ENCODE data around the gene MISP. TPM values are rescaled to one million over a fixed set of nuclear protein-coding genes. Genes with fewer than 3 reads are reported as not detected.
A peak's percentile ranks its signal among the peaks of the same experiment; 100 is the strongest.

The MISP gene
- total and polyA plus RNA-seq, 2 donors (not counting 1 experiment from before 2014, with no cell fraction given), result not detected

- Histone ChIP-seq H3K4me1 (ENCODE audit: control insufficient read depth in 2 of 2, insufficient read depth in 2 of 2, low read length in 2 of 2) (peaks cover 14 to 22% of the 10 kb centered on the region in 2 donors), H3K27me3 (replicated peaks in 1 of 4; ENCODE audit: control extremely low read depth in 1 of 4, control insufficient read depth in 3 of 4, insufficient read depth in 4 of 4, low read length in 3 of 4) (peaks cover 0 to 37% (median 7%) of the 10 kb centered on the region in 4 experiments), H3K36me3 (replicated peaks in 1 of 2; ENCODE audit: control extremely low read depth in 1 of 2, control insufficient read depth in 1 of 2, extremely low read depth in 1 of 2, insufficient read depth in 2 of 2, low read length in 1 of 2) (no peaks in the 10 kb centered on the region), H3K9ac (ENCODE audit: low read length) (no peak overlapping the region), H4K20me1 (ENCODE audit: control insufficient read depth, insufficient read depth, low read length, poor library complexity, severe bottlenecking) (no peaks in the 10 kb centered on the region), H3K9me3 (ENCODE audit: control extremely low read depth in 1 of 3, control insufficient read depth in 2 of 3, insufficient read depth in 1 of 3, low read length in 2 of 3) (peaks cover 0 to 18% (median 0%) of the 10 kb centered on the region in 3 donors), H2AFZ (ENCODE audit: insufficient read depth, low read depth, low read length, poor library complexity, severe bottlenecking) (no peak overlapping the region), H3K4me2 (replicated peaks; ENCODE audit: low read depth, low read length, poor library complexity, severe bottlenecking) (no peak overlapping the region), H3K27ac (ENCODE audit: low read length in 2 of 2) (no peak overlapping the region), H3K79me2 (ENCODE audit: control insufficient read depth, insufficient read depth, low read length) (no peaks in the 10 kb centered on the region), H3K4me3 (ENCODE audit: control extremely low read depth in 1 of 5, extremely low read depth in 1 of 5, insufficient read depth in 1 of 5, low read depth in 2 of 5, low read length in 4 of 5) (no peak overlapping the region)
- intact Hi-C loops (cut with micrococcal nuclease), result no loop called here
- POLR2A ChIA-PET, result no interaction called here
- Mint-ChIP-seq H3K4me1 (peaks cover 11% of the 10 kb centered on the region), H3K9me3 (ENCODE audit: insufficient read depth) (peaks cover 3% of the 10 kb centered on the region), H3K4me3 (no peak overlapping the region), H3K27me3 (peaks cover 15% of the 10 kb centered on the region), H3K27ac (peak overlapping the region; percentile 26)
- no peak for TF ChIP-seq EZH2 (IDR thresholded peaks at IDR 0.05; ENCODE audit: borderline replicate concordance, insufficient read depth, low read depth, low read length, poor library complexity, severe bottlenecking)
- no peak for TF ChIP-seq CTCF (IDR thresholded peaks at IDR 0.05)
- WGBS (ENCODE audit: insufficient coverage), result 30% methylated on average over 35 of the region's 58 CpGs
- ATAC-seq (ENCODE audit: low read depth), result no peak
- DNase-seq, result no peak
- CTCF ChIA-PET, result no interaction called here
Measured at GRCh38 chr19:720345-721160, 30.4 kb upstream of the MISP start.

- WGBS (ENCODE audit: insufficient coverage), result 8% methylated on average over 17 of the region's 17 CpGs
- Histone ChIP-seq H3K4me1 (ENCODE audit: control insufficient read depth in 2 of 2, insufficient read depth in 2 of 2, low read length in 2 of 2) (peaks cover 14 to 22% of the 10 kb centered on the region in 2 donors), H3K36me3 (replicated peaks in 1 of 2; ENCODE audit: control extremely low read depth in 1 of 2, control insufficient read depth in 1 of 2, extremely low read depth in 1 of 2, insufficient read depth in 2 of 2, low read length in 1 of 2) (no peaks in the 10 kb centered on the region), H3K4me2 (replicated peaks; ENCODE audit: low read depth, low read length, poor library complexity, severe bottlenecking) (peak overlapping the region; percentile 66), H3K9ac (ENCODE audit: low read length) (peak overlapping the region; percentile 11), H2AFZ (ENCODE audit: insufficient read depth, low read depth, low read length, poor library complexity, severe bottlenecking) (peak overlapping the region; percentile 49), H3K4me3 (ENCODE audit: control extremely low read depth in 1 of 5, extremely low read depth in 1 of 5, insufficient read depth in 1 of 5, low read depth in 2 of 5, low read length in 4 of 5) (no peak overlapping the region), H4K20me1 (ENCODE audit: control insufficient read depth, insufficient read depth, low read length, poor library complexity, severe bottlenecking) (no peaks in the 10 kb centered on the region), H3K9me3 (ENCODE audit: control extremely low read depth in 1 of 3, control insufficient read depth in 2 of 3, insufficient read depth in 1 of 3, low read length in 2 of 3) (peaks cover 0 to 7% (median 0%) of the 10 kb centered on the region in 3 donors), H3K27me3 (replicated peaks in 1 of 4; ENCODE audit: control extremely low read depth in 1 of 4, control insufficient read depth in 3 of 4, insufficient read depth in 4 of 4, low read length in 3 of 4) (peaks cover 0 to 35% (median 6%) of the 10 kb centered on the region in 4 experiments), H3K79me2 (ENCODE audit: control insufficient read depth, insufficient read depth, low read length) (no peaks in the 10 kb centered on the region), H3K27ac (ENCODE audit: low read length in 2 of 2) (no peak overlapping the region)
- CTCF ChIA-PET, result interaction anchor here (0.6 to 1.3 kb wide), 4 partner anchors 11 to 224 kb away, joined by 3 read pairs; no protein-coding TSS in a partner anchor
- intact Hi-C loops (cut with micrococcal nuclease), result no loop called here
- Mint-ChIP-seq H3K4me1 (peaks cover 11% of the 10 kb centered on the region), H3K9me3 (ENCODE audit: insufficient read depth) (no peaks in the 10 kb centered on the region), H3K27me3 (peaks cover 10% of the 10 kb centered on the region), H3K4me3 (peak overlapping the region; percentile 55), H3K27ac (no peak overlapping the region)
- TF ChIP-seq CTCF (IDR thresholded peaks at IDR 0.05) (no peak), EZH2 (IDR thresholded peaks at IDR 0.05; ENCODE audit: borderline replicate concordance, insufficient read depth, low read depth, low read length, poor library complexity, severe bottlenecking) (no peak)
- POLR2A ChIA-PET, result no interaction called here
- ATAC-seq (ENCODE audit: low read depth) (peak; percentile 53), DNase-seq (no peak)
Measured at GRCh38 chr19:722553-723101, 28.3 kb upstream of the MISP start.
